ENCODE measurements around the gene UNC13D. TPM values are rescaled to one million over a fixed set of nuclear protein-coding genes. Genes with fewer than 3 reads are reported as not detected.
"Not testable (repeated sequence)": the region's sequence is repeated elsewhere in the genome, so short reads cannot be mapped to it uniquely, and the experiment has no call there.

The UNC13D gene
- total RNA-seq, 1 experiment from 2014 or later: 0.07 TPM

DNA sequence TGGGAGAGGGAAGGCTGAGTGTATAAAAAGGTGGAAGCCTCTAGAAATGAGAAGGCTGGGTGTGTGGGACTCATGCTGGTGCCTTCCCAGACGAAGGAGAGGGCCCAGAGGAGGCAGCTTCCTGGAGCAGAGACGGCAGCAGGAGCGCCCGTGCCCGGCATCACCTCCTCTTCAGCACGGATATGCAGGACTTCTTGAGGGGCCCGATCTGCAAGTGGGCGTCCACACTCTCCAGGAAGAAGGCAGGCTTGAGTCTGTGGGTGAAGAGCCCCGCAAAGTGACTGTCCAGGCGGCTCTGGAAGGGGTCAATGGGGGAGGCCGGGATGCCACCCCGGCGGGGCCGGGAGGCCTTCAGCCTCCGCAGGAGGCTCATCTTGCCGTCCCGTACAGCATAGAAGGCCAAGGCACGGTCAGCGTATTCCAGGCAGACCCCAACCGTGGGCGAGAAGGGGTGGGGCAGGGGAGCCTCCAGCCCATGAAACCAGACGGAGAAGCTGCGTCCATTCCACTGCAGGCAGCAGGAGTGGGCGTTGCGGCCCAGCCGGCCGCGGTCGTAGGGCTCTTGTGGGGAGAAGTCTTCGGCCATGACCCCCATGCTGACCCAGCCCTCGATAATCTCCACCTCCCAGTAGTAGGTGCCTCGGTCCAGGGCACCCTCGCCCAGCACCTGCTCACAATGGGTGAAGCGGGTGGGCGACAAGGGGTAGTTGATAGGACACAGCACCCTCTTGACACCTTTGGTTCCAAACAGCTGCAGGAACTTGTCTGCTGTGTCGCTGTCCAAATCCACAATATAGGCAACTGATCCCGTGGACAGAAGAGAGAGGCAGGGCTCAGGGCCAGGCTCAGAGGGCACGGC, 30.3 kb upstream of the UNC13D start:
- no peak for DNase-seq (ENCODE audit: low read depth)

GRCh38 chr17:75873587-75874322, 29.6 kb upstream of the UNC13D start:
- no peak for DNase-seq (ENCODE audit: low read depth)

DNA sequence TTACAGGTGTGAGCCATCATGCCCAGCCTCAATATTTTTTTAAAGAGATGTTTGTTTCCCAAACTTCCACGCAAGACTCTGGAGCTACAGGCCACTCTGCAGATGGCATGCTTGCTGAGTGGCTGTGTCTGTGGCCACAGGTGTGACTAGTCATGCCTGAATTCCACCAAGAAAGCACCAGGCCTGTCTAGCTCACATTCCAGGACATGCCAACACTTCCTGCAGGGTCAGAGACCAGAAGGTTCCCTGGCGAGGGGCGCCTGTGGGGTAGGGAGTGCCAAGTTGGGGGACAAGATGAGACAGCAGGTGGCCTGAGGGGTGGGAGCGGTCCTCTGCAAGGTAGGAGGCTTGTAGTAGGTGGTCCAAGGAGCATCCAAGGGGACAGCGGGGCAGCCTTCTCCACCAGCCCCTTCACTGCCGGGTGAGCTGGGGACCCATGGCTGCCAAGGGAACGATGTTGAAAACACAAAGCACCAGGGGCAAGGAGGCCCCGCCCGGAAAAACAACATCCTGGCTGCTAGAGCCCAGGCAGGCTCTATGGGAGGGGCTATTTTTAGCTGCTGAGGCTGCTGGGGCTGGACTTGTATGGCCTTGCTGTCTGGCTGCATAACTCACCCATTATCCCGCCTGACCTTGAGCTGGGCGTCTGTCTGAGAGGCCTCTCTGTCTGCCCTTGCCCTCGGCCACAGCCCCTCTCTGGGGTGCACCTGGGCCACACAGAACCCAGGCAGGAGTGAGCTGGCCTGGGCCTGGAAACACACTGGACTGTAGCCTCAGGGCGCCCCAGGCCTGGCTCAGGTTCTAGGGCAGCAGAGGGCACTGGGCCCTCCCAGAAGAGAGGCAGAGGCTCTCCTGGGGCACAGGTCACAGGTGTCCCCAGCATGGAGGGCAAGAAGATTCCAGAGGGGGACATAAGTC, 28.5 kb upstream of the UNC13D start:
- DNase-seq (ENCODE audit: low read depth): peak; percentile 84

DNA sequence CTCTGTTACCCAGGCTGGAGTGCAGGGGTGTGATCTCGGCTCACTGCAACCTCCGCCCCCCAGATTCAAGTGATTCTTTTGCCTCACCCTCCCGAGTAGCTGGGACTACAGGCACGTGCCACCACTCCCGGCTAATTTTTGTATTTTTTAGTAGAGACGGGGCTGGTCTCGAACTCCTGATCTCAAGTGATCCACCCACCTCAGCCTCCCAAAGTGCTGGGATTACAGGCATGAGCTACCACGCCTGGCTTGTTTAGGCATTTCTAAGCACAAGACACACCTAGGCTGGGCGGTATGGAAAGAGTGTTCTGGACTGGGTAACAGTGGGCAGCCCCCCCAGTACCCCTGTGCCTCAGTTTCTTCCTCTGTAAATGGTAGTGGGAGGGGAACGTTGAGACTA, 26.0 kb upstream of the UNC13D start:
- DNase-seq (ENCODE audit: low read depth): not testable (repeated sequence)

DNA sequence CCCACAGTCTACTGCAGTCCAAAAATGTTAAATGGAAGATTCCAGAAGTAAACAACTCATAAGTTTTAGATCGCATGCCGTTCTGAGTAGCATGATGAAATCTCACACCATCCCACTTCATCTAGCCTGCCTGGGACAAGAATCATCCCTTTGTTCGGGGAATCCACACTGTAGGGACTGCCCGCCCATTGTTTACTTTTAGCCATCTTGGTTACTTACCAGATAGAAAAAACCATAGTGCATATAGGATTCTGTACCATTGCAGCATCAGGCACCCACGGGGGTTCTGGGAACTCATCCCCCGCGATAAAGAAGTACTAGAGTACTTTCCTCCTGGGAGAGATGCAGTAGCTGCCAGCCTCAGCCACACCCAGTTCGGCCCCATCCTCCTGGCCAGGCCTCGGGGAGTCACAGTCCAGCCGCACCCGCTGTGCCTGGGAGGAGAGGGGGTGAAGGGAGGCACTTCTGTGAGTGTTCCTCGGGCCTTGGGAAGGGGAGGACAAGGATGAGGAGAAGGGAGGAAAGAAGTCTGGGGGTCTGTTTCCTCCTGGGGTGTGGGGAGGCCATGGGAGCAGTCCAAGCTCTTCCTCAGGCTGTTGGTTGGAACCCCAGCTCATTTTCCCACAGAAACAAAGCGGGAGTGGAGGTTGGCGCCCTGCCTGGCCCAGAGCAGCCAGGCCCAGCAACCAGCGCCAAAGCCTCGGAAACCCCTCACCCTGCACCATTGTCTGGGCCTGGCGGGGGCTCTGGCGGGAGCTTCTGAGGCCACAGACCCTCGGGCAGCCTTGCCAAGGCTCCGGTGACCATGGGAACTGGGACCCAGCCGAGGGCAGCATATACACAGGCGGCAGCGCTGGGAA, 25.3 kb upstream of the UNC13D start:
- peak; percentile 14 for DNase-seq (ENCODE audit: low read depth)

GRCh38 chr17:75868730-75869281, 24.6 kb upstream of the UNC13D start:
- DNase-seq (ENCODE audit: low read depth): not testable (repeated sequence)

DNA sequence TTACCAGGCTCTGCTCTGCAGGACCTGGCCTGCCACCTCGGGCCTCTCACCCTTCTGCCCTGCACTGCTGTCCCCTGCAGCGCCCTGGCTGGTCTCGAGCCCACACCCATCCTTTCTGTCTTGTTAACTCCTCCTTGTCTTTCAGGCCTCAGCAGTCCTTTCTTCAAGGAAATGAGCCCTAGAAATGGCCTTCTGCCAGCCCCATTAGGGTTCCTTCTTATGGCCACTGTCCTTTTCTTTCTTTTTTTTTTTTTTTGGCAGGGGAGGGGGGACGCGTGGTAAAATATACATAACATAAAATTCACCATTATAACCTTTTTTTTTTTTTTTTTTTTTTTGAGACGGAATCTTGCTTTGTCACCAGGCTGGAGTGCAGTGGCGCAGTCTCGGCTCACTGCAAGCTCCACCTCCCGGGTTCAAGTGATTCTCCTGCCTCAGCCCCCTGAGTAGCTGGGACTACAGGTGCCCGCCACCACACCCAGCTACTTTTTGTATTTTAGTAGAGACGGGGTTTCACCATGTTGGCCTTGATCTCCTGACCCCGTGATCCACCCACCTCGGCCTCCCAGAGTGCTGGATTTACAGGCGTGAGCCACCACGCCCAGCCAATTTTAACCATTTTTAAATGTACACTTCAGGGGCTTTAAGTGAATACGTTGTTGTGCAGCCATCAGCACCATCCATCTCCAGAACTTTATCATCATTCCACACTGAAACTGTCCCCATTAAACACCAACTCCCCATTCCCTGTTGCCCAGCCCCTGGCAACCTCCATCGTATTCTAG, 21.4 kb upstream of the UNC13D start:
- not testable (repeated sequence) for DNase-seq (ENCODE audit: low read depth)

- DNase-seq (ENCODE audit: low read depth): not testable (repeated sequence)
These were observed 20.7 kb upstream of the UNC13D start for GRCh38 chr17:75864887-75865286.

GRCh38 chr17:75864448-75864871, 20.3 kb upstream of the UNC13D start:
- peak; percentile 26 for DNase-seq (ENCODE audit: low read depth)

- DNase-seq (ENCODE audit: low read depth): no peak
These were observed 17.7 kb upstream of the UNC13D start for GRCh38 chr17:75861927-75862317.

DNA sequence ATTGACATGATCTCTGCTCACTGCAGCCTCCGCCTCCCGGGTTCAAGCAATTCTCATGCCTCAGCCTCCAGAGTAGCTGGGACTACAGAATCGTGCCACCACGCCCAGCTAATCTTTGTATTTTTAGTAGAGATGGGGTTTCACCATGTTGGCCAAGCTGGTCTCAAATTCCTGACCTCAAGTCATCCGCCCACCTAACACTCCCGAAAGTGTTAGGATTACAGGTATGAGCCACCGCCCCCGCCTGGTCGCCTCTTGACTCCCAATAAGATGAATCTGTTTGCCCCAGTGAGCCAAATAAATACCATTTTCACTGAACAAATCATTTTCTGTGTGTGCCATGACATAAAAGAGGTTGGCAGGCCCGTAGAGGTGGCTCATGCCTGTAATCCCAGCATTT, 15.2 kb upstream of the UNC13D start:
- not testable (repeated sequence) for DNase-seq (ENCODE audit: low read depth)

- peak; percentile 28 for DNase-seq (ENCODE audit: low read depth)
These were observed 12.0 kb upstream of the UNC13D start for GRCh38 chr17:75856062-75856756.

DNA sequence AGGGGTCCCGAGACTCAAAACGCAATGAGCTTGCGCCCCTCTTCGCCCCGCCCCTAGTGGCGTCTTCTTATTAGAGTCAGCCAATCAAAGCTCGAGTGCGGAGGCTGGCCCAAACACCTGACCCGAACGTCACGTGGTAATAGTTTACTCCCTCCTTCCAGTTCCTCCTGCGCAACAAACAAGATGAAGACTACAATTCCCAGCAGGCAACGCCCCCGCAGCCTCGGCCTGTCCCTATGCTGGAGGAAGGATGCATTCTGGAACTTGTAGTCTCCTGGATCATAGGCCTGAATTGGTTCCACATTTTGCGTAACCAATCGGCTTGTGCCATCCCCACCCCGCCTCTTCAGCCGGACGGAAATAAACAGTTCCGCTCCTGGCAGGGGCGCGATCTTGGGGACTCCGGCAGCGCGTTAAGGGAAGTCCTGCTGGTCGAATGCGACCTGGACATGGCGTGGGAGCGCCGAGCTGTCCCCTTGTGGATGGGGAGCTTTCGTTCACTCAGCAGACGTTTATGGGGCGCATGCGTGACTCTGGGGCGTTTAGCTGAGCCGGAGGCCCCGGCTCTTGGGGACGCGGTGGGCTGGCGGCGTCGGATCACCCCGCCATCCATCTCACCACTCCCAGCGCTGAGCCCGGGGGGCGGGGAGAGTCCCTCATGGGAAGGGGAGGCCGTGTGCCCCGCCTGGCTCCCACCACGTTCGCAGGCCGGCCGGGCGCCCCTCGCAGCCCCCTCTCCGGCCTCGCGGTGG, 11.3 kb upstream of the UNC13D start, which contains the start of gene WBP2:
Gene WBP2, minus strand, starts transcription at position 26 of the 752 bp plus-strand sequence. CDS start 38 bp downstream, outside the sequence.
- peak; percentile 99 for DNase-seq (ENCODE audit: low read depth)

DNA sequence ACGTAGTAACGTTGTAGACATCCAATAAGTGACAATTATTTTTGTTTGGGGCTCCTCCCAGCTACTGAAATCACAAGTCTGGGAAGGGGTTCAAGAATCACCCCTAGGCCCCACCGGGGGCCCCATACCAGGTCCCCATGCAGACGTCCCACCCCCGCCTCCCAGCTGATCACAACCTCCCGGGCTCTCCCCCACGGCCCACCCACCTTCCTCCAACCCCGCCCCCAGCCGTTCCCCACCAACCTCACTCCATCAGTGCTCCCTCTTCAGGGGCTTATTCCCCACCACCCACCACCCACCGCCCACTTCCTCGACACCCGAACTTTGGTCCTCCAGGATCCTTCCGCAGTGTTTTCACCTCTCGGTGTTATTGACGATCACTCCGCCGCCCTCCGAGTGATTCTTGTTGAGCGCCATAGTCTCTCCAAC, 10.7 kb upstream of the UNC13D start:
- DNase-seq (ENCODE audit: low read depth): no peak

GRCh38 chr17:75854101-75854748, 10.0 kb upstream of the UNC13D start:
- DNase-seq (ENCODE audit: low read depth): peak; percentile 87

GRCh38 chr17:75853433-75853832, 9.2 kb upstream of the UNC13D start:
- DNase-seq (ENCODE audit: low read depth): peak; percentile 79

DNA sequence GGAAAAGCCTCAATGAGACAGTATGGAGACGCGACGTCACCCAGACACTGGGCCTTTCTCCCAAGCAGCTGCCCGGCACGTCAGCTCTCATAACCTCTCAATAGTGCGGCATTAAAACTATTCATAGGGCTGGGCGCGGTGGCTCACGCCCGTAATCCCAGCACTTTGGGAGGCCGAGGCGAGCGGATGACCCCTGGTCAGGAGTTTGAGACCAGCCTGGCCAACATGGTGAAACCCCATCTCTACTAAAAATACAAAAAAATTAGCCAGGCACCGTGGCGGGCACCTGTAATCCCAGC, 7.4 kb upstream of the UNC13D start:
- DNase-seq (ENCODE audit: low read depth): not testable (repeated sequence)
